ENCODE data around the gene FBN3. TPM values are rescaled to one million over a fixed set of nuclear protein-coding genes. Genes with fewer than 3 reads are reported as not detected.
"Not testable (repeated sequence)": the region's sequence is repeated elsewhere in the genome, so short reads cannot be mapped to it uniquely, and the experiment has no call there.

The FBN3 gene
- total RNA-seq, 1 donor from 2014 or later = 0.63 TPM

DNA sequence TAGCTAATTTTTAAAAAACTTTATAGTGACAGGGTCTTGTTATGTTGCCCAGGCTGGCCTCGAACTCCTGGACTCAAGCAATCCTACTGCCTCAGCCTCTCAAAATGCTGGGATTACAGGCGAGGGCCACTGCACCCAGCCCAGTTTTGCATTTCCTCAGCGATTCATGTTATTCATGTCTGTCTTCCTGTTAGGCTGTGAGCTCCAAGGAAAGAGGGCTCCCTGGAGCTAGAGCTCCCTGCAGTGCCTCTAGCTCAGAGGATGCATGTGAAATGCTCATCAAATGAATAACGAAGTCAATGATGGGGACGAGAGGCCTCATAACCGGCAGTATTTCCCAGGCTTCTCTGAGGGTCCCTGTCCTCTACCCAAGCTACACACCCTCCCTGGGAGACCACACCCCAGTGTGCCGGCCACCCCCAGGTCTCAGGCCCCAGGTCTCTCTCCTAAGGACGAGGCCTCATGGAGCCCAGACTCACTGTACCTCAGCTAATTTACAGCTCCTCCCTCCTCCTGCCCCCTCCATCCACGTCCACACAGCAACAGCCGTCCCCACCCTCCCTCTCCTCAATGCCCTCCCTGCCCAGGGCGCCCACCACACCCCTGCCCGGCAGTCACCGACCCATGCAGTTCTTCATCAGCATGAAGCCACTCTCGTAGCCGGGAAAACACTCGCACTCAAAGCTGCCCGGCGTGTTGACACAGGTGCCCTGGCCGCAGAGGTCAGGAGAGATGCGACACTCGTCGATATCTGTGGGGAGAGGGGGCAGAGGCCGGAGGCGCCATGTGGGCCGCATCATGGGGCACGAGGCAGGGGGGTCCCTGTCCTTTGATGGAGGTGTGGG, 28.5 kb downstream of the FBN3 start:
- DNase-seq (ENCODE audit: low spot score) (no peak), ATAC-seq (no peak)

- ATAC-seq (no peak), DNase-seq (ENCODE audit: low spot score) (no peak)
Observed at GRCh38 chr19:8117991-8118390, 31.4 kb downstream of the FBN3 start.

DNA sequence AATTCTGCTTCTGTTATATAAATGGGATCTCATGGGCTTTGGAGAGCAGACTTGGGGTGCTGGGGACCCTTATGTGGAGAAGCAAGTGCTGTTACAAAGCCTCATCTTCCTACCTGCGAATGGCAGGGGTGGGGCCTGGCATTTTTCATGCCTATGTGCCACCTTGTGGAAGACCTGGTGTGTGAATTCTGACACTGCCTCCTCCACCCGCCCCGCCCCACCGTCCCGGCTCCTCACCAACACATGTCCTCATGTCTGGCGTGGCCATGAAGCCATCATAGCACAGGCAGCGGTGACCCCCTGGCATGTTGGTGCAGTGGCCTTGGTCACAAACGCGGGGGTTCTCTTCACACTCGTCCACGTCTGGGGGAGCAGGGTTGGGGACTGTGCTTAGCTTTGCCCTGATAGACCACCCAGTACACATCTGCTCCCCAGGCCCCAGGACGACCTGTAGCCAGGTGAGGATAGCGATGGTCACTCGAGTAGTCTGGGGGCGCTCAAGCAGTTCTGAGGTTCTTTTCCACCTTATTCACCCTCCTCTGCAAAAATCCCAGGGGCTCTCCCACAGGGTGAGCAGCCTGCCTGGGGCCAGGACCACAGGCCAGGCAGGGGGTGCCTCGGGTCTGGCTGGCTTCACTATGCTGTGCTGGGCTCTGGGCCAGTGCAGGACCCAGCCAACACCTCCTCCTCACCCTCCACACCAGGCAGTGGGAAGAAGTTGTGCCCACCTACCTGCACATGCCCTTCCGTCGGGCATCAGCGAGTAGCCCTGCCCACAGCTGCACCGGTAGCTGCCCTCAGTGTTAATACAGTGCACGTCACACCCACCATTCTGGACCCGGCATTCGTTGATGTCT, 32.7 kb downstream of the FBN3 start:
- peak; percentile 90 for ATAC-seq
- no peak for DNase-seq (ENCODE audit: low spot score)

DNA sequence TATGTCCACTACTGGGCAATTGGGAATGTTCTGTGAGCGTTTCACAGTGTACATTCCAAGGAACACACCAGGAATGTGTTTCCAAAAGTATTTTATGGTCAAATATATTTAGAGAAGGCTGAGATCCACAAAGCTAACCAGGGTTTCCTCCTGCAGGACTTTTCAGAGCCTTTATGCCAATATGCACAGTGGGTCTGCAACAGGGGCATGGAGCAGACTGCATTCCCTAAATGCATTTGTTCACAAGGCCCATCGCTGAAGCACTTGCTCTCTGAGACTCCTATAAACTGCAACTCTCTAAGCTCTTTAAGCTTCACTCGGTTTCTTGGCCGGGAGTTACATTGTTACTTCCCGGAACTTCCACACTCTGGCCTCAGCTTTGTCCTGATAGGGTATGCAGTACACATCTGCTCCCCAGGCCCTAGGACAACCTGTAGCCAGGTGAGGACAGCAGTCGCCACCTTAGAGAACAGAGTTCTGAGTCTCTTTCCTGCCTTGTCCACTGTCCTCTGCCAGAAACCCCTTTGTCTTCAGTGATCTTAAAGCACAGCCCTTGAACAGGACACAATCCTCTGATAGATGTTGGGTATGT, 33.5 kb downstream of the FBN3 start:
- no peak for DNase-seq (ENCODE audit: low spot score)
- no peak for ATAC-seq

- ATAC-seq = no peak
- DNase-seq (ENCODE audit: low spot score) = no peak
Observed at GRCh38 chr19:8113017-8113416, 36.4 kb downstream of the FBN3 start.

GRCh38 chr19:8111376-8111775, 38.0 kb downstream of the FBN3 start:
- DNase-seq (ENCODE audit: low spot score) (no peak), ATAC-seq (no peak)

- DNase-seq (ENCODE audit: low spot score) = no peak
- ATAC-seq = no peak
Observed at GRCh38 chr19:8110931-8111330, 38.5 kb downstream of the FBN3 start.

DNA sequence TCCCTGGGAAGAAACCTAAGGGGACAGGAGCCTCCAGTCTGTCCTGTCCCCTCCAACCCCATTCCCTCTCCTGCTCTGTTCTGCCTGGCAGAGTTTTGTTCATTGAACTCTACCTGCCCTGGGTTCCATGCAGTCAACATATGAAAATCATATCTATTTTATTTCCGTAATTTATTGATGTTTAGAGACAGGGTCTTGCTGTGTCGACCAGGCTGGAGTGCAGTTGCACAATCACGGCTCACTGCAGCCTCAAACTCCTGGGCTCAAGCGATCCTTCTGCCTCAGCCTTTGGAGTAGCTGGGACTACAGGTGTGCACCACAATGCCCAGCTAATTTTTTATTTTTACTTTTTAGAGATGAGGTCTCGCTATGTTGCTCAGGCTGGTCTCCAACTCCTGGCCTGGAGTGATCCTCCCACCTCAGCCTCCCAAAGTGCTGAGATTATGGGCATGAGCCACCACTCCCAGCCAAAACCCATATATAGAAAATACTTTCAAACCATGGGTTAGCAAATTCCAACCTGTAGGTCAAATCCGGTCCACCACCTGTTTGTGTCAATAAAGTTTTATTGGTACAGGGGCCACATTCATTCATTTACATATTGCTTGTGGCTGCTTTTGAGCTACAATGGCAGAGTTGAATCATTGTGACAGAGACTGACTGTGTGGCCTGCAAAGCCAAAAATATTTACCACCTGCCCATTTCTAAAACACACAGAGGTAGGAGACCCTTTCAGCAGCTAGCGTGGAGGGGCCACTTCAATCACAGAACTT, 39.3 kb downstream of the FBN3 start:
- DNase-seq (ENCODE audit: low spot score) (no peak), ATAC-seq (no peak)

DNA sequence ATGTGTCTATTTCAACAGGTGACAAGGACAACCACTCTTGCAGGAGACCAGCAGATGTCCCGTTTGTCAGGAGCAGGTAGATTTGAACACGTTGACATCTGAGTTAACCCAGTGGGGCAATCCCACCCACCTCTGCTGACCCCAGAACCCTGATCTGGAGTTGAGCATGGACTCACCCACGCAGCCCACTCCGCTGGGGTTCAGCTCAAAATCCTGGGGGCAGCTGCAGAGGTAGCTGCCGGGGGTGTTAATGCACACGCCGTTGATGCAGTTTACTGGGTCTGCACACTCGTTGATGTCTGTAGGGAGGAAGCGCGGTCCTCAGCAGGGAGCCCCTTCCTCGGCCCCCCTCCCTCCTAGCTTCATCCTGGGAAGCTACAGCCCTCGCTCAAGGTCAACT, 39.9 kb downstream of the FBN3 start:
- DNase-seq (ENCODE audit: low spot score) (no peak), ATAC-seq (no peak)

- no peak for DNase-seq (ENCODE audit: low spot score)
- no peak for ATAC-seq
Observed at GRCh38 chr19:8108560-8109445, 40.6 kb downstream of the FBN3 start.

DNA sequence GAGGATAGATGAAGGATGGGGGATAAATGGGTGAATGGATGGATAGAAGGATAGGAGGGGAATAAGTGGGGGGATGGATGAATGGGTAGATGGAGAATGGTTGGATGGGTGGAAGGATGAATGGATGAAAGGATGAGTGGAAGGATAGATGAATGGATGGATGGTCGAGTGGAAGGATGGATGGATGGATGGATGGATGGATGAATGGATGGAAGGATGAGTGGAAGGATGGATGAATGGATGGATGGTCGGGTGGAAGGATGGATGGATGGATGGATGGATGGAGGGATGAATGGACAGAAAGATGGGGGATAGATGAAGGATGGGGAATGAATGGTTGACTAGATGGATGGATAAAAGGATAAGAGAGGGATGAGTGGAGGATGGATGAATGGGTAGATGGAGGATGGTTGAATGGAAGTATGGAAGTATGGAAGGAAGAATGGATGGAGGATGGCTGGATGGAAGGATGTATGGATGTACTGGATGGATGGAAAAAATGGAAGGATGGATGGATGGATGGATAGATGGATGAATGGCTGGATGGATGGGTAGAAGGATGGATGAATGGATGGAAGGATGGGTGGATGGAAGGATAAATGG, 42.0 kb downstream of the FBN3 start:
- ATAC-seq (no peak), DNase-seq (ENCODE audit: low spot score) (no peak)

DNA sequence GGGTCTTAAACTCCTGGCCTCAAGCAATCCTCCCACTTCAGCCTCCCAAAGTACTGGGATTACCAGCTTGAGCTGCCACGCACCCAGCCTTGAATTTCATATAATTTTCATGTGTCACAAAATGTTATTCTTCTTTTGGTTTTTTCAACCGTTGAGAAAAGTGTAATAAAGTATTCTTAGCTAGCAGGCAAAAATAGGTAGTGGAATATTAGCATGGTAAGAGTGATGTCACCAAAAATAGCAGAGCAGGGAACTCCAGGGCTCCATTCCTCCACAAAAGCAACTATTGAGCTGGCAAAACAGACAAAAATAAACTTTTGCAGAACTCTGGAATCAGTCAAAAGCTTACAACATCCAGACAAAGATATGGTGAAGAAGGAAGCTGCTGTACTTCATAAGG, 43.9 kb downstream of the FBN3 start:
- ATAC-seq = no peak
- no peak for DNase-seq (ENCODE audit: low spot score)

DNA sequence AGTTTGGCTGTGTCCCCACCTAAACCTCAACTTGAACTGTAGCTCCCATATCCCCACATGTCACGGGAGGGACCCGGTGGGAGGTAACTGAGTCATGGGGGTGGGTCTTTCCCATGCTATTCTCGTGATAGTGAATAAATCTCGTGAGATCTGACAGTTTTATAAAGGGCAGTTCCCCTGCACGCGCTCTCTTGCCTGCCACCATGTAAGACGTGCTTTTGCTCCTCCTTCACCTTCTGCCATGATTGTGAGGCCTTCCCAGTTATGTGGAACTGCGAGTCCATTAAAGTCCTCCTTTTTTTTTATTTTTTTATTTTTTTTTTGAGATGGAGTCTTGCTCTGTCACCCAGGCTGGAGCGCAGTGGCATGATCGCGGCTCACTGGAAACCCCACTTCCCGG, 47.5 kb downstream of the FBN3 start:
- not testable (repeated sequence) for ATAC-seq; DNase-seq (ENCODE audit: low spot score)

- DNase-seq (ENCODE audit: low spot score) (no peak), ATAC-seq (no peak)
Observed at GRCh38 chr19:8101311-8101710, 48.1 kb downstream of the FBN3 start.

DNA sequence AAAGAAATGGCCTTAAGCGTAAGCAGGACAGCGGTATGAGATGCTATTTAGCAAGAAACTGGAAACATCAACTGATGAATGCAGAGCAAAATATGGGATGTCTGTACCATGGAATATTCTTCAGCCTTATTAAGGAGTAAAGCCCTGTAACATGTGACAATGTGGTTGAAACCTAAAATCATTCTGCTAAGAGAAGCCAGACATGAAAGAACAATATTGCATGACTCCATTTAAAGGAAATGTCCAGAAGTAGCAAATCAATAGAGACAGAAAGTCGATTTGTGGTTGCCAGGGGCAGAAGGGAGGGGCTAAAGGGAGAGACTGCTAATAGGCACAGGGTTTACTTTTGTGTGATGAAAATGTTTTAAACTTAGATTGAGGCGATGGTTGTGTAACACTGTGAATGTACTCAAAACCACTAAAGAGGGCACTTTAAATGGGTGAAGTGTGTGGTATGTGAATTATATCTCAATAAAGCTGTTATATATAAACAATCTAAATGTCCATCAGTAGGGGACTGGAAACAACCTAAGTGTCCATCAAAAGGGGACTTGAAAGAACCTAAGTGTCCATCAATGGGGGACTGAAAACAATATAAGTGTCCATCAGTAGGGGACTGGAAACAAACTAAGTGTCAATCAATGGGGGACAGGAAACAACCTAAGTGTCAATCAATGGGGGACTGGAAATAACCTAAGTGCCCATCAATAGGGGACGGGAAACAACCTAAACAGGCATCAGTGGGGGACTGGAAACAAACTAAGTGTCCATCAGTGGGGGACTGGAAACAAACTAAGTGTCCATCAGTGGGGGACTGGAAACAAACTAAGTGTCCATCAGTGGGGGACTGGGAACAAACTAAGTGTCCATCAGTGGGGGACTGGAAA, 51.5 kb downstream of the FBN3 start:
- ATAC-seq (no peak), DNase-seq (ENCODE audit: low spot score) (no peak)

- DNase-seq (ENCODE audit: low spot score) (no peak), ATAC-seq (no peak)
Observed at GRCh38 chr19:8097198-8097597, 52.2 kb downstream of the FBN3 start.

DNA sequence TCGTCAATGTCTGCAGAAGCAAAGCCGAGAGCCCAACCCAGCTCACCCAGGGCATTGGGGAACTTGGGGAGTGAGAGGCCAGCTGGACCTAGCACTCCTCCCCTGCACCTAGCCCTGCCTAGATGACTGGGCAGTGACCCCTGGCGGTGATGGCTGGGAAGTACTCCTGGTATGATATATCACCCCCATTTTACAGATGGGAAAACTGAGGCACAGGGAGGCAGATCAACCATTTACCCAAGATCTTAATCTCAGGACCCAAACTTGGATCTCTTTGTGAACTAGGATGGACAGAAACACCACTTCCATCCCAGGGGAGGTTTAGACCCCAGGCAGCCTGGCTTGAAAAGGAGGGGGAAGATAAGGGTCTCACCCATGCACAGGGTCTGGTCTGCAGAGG, 53.3 kb downstream of the FBN3 start:
- DNase-seq (ENCODE audit: low spot score) (no peak), ATAC-seq (no peak)

- no peak for ATAC-seq
- no peak for DNase-seq (ENCODE audit: low spot score)
Observed at GRCh38 chr19:8095354-8095886, 54.0 kb downstream of the FBN3 start.
